ENCODE data around the gene SNAP47.
A peak's percentile ranks its signal among the peaks of the same experiment; 100 is the strongest.
"Not testable (repeated sequence)": the region's sequence is repeated elsewhere in the genome, so short reads cannot be mapped to it uniquely, and the experiment has no call there.

SNAP47 gene

GRCh38 chr1:227734856-227735538, at the start of gene SNAP47, which contains the start of gene JMJD4:
SNAP47 (plus strand) TSS chr1:227735435; CDS start chr1:227747737, 12,302 bp downstream.
JMJD4 (minus strand) TSS chr1:227735302; CDS start chr1:227735273, 29 bp downstream.
- DNase-seq = peak; percentile 94

GRCh38 chr1:227685807-227686206, 49.4 kb upstream of the SNAP47 start:
- DNase-seq = no peak

DNA sequence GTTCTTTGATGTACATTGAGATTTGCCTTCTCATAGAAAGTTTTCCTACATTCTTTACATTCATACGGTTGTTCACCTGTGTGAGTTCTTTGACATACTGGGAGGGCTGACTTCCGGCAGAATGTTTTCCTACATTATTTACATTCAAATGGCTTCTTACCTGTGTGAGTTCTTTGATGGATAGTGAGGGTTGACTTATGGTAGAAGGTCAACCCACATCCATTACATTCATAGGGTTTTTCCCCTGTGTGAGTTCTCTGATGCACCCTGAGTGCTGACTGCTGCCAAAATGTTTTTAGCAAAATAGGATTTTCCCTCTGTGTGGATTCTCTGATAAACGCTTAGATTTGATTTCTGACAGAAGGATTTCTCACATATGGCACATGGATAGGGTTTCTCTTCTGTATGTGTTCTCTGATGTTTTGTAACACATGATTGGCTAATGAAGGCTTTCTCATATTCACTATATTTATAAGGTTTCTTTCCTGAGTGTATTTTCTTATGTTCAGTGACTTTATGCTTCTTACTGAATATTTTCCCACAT, 37.8 kb upstream of the SNAP47 start:
- DNase-seq = no peak

DNA sequence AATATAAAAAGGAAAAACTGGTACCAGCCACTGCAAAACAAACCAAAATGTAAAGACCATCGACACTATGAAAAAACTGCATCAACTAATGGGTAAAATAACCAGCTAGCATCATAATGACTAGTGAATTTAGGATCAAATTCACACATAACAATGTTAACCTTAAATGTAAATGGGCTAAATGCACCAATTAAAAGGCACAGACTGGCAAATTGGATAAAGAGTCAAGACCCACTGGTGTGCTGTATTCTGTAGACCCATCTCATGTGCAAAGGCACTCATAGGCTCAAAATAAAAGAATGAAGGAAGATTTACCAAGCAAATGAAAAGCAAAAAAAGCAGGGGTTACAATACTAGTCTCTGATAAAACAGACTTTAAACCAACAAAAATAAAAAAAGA, 33.6 kb upstream of the SNAP47 start:
- not testable (repeated sequence) for DNase-seq

DNA sequence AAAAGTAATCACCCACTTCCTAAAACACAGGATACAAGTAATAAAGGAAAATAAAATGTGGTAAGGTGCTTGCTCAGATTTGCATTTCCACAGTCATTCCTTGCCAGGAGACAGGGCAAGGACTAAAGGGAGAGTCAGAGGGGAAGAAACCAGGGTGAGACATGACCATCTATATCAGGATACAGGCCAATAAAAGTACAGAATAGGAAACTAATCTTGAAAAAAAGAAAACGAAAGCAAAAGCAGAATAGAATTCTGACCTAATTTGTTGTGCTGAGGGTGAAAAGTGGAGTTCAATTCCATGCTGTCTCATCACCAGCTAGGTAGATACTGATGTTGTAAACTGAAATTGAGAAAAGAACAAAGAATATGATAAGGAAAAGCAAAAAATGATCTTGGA, 27.4 kb upstream of the SNAP47 start:
- no peak for DNase-seq

DNA sequence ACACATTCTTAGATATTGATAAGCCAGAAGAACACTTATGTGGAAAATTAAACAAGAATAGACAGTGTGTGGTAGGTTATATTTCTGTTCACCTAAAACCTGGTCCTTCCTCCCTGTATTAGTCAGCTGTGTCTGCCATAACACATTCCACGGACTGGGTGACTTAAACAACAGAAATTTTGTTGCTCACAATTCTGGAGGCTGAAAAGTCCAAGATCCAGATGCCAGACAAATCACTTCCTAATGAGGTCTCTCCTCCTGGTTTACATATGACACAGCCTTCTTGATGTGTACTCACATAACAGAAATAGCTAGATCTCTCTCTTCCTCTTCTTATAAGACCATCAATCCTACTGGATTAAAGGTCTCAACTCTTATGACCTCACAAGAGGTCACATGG, 25.8 kb upstream of the SNAP47 start:
- DNase-seq = no peak

DNA sequence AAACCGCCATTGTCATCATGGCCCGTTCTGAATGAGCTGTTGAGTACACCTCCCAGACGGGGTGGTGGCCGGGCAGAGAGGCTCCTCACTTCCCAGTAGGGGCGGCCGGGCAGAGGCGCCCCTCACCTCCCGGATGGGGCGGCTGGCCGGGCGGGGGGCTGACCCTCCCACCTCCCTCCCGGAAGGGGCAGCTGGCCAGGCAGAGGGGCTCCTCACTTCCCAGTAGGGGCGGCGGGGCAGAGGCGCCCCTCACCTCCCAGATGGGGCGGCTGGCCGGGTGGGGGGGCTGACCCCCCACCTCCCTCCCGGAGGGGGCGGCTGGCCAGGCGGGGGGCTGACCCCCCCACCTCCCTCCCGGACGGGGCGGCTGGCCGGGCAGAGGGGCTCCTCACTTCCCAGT, 24.8 kb upstream of the SNAP47 start:
- DNase-seq = not testable (repeated sequence)

DNA sequence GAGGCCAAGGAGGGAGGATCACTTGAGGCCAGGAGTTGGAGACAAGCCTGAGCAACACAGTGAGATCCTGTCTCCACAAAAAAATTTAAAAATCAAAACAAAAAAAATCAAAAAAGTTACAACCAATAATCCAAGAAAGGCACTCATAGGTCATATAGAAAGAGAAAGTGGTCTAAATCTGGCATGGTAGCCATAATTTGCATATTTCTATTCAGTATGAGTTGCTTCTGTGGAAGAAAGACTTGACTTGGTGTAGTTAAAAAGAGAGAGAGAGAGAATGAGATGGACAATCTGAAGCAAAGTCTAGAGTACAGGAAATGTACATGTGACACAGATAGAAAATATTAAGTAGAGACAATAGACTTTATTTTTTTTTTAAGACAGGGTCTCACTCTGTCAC, 22.6 kb upstream of the SNAP47 start:
- DNase-seq = no peak

GRCh38 chr1:227718932-227719331, 16.3 kb upstream of the SNAP47 start:
- no peak for DNase-seq

DNA sequence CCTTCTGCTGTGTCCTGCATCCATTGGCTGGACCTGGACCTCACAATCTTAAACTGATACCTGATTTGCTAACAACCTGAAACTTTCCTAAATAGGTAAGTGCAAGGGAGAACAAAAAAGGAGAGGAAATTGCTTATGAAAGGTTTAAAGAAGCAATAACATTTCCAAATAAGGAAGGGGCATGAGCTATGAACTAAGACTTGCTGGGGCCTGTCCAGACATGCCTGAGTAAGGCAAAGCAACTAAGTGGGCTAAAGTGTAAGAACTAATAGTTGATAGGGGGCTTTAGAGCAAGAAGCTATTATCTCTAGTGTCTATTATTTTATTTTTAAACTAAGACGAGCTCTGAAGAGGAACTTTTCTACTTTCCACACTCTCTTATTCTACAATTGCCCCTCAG, 11.8 kb upstream of the SNAP47 start:
- no peak for DNase-seq

DNA sequence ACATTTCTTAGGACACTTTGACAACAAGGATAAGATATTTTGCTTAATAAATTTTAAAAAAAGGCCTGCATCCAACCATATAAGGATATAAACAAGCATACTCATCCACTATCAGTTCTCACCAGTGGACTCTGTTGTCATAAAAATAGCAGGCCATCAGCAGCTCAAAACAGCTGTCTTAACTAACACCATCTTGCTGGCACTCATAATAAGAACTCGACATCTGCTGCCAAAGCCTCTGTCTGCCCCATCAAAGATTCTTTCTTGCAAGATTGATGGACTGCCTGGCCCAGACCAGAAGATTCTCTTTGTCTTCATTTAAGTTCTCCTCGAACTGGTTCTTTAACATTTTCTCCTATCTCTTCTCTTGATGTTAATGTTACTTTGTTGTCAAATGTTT, 10.2 kb upstream of the SNAP47 start:
- DNase-seq = no peak

DNA sequence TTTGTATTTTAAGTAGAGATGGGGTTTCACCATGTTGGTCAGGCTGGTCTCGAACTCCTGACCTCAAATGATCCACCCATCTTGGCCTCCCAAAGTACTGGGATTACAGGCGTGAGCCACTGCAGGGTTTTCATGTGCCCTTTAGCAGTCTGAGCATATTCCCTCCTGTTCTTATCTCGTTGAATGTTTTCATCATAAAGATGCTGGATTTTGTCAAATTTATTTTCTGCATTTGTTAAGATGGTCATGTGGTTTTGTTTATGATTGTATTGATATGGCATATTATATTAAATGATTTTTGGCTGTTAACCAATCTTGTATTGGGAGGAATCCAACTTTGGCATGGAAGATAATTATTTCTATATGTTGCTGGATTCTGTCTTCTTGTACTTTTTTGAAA, 8.9 kb upstream of the SNAP47 start:
- no peak for DNase-seq

GRCh38 chr1:227726924-227727599, 8.2 kb upstream of the SNAP47 start:
- no peak for DNase-seq

DNA sequence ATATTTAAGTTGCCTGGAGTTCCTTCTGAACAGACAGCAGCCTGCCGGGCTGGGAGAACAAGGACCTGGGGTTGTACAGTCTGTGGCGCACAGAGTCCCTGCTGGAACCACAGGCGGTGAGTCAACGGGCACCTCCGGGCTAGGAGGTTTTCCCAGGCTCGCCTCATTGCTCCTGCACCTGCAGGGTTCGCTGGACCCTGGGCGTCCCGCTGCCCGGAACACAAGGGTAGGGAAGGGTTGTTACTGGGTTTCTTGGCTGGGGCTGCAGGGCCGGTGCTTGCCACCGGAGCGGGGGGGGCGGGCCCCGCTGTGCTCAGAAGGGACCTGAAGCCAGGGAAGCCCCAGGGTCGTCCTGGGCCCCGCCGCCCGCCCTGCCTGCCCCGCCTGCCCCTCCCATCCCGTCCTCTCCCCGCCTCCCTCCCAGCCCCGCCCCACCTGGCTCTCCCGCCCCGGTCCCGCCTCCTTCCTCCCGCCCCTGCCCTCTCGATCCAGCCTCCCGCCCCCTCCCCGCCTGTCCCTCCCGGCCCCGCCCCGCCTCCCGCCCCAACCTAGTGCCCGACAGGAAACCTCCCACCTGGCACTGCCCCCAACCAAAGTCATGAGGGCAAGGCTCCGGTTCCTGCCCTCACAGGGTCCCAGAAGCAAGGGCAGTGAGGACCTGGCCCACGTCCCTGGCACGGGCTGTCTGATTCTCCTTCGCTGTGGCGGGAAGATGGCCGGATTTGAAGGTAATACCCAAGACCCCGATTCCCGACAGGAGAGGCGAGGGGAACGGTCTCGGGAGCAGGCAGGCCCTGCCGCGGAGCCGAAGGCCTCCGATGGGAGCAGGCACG, 7.0 kb upstream of the SNAP47 start:
- peak; percentile 56 for DNase-seq

GRCh38 chr1:227728892-227729143, 6.4 kb upstream of the SNAP47 start:
- no peak for DNase-seq

DNA sequence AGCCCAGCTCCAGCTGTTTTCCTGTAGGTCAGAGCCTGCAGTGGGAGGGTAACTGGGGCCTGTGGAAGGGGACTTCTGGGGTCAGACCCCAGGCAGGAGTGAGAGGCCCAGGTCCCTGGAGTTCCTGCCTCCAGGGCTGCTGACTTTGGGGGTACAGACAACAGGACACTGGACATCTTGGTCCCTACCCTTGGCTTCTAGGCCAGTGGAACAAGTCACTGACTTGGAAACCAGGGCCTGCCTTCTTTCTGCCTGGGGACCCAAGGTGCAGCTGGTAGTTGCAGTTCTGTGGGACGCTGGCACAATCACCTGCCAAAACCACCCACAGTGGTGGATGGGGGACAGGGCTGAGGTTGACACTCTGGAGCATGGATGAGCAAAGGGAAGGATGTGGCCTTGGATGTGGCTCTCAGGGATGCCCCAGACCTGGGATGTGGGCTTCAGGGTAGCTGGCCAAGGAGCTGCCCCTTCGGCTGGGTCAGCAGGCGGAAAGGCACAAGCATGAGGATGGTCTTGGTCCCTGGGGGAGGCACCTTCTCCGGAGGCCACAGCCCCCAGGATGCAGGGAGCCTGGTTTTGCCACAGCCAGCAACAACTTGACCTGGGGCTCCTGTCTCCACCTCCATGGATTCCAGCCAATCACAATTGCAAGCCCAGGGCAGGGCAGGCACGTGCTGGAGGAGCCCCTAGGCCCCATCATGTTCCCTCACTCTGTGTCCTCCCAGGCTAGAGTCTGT, 5.9 kb upstream of the SNAP47 start:
- DNase-seq = no peak

GRCh38 chr1:227729881-227730629, 5.2 kb upstream of the SNAP47 start:
- no peak for DNase-seq

GRCh38 chr1:227730630-227731151, 4.5 kb upstream of the SNAP47 start:
- DNase-seq = no peak

DNA sequence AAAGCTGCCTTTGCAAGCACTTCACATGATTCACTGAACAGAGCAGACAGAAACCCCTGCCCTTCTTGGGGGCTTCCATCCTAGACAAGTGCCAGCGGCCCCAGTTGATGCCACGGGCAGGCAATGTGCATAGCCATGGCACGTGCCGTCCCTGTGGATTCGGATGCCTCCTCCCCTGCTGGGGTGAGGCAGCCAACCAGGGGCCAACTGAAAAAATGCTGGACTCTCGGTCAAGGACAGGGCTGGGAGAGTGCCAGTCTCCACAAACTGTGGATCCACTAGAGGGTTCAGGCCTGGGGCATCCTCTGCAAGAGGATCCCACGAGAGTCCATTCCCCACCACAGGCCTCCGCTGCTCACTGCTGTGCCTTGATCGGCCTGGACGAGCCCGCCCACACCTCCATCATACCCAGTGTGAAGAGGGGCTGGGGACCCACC, 4.0 kb upstream of the SNAP47 start:
- DNase-seq = no peak

DNA sequence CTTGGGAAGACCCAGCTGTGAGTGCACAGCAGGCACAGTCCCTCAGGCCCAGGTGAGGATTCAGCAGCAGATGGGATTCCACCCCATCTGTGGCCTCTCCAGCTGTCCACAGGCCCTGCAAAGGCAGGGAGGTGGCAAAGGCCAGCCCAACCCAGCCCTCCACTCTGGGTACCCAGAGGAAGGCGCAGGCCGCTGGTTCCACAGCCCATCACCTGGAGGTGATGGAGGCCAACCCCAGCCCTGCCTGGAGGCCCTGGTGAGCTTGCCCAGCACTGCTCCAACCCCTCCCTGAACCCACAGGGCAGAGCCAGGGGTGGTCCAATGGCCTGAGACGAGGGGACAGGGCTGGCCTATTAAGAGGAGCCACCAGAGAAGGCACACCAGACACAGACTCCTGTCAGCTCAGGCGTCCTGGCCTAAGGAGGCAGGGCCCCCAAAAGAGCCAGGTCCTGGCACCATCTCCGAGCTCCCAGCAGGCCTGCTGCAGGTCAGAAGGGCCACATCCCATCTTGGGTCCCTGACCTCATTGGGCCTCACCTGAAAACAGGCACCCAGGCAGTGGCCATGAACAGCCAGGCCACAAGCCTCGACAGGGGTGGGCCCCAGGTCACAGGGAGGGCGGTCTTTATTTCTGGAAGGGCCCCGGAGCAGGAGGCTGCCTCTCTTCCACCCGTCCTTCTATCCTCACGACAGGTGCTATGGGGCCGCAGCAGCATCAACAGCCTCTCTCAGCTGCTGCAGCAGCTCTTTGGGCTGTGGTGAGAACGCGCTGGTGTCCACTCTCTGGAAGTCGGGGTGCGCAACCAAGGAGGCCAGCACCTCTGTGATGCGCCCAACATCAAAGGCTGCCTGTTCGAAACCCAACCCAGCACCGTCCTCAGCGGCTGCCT, 3.3 kb upstream of the SNAP47 start:
- DNase-seq = no peak
